Measurements from ENCODE around the gene CHSY1.

CHSY1 gene

GRCh38 chr15:101185770-101186169, 66.1 kb downstream of the CHSY1 start:
- no peak for DNase-seq

GRCh38 chr15:101185336-101185735, 66.5 kb downstream of the CHSY1 start:
- DNase-seq, result no peak

DNA sequence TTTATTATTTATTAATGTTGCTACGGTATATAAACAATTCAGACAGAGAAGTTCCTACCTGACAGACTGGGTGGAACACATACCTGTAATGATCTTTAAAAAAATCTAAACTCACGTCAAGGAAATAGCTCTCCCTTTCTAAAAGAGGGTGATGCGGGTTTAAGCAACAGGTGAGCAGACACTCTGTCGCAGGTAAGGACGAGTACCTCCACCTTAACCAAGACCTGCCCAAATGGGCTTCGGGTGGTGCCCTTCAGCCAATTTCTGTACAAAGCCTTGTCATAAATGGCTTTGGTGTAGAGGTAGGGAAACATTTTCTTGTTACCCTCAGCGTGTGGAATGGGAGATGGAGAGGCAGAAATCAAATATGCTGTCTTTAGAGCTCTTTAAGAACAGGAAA, 67.0 kb downstream of the CHSY1 start:
- no peak for DNase-seq

- DNase-seq, result no peak
Observed at GRCh38 chr15:101183931-101184305, 67.9 kb downstream of the CHSY1 start.

GRCh38 chr15:101183226-101183930, 68.5 kb downstream of the CHSY1 start:
- no peak for DNase-seq

GRCh38 chr15:101182215-101182614, 69.6 kb downstream of the CHSY1 start:
- no peak for DNase-seq

GRCh38 chr15:101181349-101181748, 70.5 kb downstream of the CHSY1 start:
- DNase-seq, result no peak

DNA sequence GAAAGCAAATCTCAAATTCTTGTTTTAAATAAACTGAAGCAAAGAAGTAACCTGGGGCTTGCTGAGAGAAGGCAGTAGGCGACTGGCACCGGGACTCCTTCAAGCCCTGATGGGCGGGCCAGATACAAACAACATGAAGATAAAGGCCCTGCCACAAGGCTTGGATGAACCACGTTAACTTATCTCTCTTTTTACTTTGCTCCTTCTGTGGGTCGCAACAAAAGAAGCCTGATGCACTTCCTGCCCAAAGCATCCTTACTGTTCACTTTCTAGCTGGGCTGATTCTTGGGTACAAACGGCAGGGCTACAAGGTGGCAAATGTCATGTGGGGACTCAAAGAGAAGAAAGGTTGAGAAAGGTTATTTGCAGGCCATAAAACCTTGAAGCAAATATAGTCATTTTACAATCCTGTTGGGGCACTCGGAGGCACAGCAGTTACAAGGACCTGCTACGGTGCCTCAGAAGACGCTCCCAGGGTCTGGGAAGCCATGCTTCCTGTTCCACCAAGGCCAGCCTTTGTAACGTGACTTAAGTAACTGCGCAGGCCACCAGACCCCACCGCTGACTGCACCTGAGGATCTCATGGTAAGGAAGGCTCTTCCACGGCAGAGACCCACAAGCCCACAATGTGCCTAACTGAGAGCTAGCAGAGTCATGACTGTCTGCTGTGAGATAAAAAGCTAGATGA, 71.1 kb downstream of the CHSY1 start:
- DNase-seq, result no peak

DNA sequence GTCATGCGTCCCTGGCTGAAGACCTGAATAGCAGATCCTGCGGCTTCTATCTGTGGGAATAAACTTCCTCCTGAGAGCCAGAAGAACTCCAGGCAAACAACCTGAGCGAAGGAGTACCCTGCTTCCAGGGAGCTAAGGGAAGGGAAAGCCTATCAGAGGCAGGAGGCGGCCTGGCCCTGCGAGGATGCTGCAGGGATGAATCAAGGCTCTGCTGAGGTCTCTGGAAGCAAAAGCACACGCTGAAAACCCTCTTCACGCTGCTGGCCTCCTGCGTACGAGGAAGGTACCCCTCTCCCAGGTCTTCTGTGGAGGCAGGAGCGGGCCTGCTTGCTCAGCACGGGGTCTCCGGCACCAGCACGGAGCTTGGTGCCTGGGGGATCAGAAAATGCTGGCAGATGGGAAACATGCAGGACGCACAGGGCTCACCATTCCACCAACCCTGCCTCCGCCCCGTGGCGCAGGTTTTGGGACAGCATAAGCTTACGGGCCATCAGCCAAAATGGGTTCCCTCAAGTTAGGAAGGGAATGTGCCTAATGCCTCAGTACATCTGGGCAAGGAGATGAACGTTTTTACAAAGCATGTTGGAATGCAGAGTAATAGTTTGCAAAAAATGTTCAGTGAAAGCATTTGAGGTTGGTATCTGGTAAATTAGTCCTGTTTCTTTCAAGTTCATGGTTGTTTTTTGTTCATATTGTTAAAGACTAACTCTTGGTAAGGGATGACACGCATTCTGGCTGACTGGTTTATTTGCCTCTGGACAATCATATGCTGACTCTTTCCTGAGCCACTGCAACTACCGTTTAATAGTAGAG, 72.3 kb downstream of the CHSY1 start:
- no peak for DNase-seq

- DNase-seq, result no peak
Observed at GRCh38 chr15:101178931-101179330, 72.9 kb downstream of the CHSY1 start.

DNA sequence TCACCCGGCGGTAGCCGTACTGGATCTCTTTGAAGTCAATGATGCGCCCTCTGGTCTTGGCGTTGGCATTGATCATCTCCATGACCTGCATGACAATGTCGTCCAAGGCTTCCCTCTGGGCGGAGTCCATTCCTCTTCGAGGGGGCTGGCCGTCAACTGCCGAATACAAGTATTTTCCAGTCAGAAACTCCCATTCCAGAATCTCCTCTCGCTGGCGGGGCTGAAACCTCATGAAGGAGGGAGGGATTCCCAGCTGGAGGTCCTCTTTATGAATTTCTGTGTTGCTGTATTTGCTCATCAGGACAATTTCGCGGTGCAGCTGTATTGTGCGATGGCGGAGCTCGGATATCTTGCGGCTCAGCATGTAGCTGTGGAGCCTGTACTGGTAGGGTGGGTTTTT, 73.4 kb downstream of the CHSY1 start:
- DNase-seq, result no peak

DNA sequence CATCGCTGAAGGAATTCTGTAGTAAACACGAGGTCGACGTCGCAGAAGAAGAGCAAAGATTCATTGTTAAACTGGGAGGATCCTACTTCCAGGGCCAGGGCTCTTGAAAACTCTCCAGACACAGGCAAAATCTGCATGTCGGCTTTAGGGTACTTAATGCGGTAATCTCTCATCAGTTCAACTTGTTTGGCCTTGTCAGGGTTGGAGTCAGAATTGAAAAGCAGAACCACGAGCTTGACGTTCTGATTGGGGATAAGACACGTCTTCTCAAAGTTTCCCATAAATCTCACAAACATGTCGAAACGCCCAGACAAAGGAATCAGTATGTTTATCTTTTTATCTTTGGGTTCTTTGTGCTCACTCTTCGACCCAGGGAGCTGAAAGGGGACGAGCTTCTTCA, 74.0 kb downstream of the CHSY1 start:
- no peak for DNase-seq

DNA sequence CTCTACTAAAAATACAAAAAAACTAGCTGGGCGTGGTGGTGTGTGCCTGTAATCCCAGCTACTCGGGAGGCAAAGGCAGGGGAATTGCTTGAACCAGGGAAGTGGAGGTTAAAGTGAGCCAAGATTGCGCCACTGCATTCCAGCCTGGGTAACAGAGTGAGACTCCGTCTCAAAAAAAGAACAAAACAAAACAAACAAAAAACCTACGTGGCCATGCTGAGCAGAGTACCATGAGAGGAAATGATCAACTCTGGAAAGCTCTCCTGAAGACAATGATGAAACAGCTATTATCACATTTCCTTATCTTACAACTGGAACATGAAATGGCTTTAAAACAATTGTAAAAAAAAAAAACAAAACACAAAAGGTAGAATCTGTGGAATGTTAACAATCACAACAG, 75.2 kb downstream of the CHSY1 start:
- DNase-seq, result no peak

- DNase-seq, result no peak
Observed at GRCh38 chr15:101175401-101175800, 76.4 kb downstream of the CHSY1 start.

DNA sequence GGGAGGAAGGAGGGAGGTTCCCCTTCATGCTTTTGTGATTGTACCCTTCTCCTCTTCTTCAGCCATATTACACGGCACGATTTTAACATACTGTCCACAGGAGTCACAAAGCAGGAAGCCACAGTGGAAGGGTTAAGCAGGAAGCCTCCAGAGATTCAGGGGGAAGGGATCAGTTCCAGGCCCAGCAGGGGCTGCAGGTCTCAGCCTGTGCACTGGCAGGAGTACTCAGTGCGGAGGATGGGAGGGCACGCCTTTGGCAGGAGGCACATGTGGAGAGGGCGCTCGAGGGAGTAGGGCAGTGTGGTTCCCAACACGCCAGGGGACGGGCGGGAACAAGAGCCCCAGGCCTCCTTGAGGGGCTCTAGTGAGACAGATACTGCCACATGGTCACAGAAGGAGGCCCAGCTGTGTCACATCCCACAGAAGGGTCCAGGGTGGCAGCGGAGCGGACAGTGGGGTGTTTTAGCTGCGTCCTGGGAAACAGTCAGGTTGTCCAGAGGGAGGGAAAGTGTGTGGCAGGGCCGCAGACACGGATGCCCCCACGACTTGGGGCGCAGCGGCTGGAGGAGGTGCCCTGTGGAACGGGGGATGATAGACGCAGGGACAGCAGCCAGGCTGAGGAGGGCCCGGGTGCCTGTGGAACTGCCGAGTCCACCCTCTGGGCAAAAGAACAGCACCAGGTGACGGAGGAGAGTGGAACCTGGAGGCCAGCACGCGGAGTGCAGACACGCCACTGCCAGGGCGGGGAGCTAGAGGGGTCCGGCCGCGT, 77.5 kb downstream of the CHSY1 start:
- DNase-seq, result no peak

DNA sequence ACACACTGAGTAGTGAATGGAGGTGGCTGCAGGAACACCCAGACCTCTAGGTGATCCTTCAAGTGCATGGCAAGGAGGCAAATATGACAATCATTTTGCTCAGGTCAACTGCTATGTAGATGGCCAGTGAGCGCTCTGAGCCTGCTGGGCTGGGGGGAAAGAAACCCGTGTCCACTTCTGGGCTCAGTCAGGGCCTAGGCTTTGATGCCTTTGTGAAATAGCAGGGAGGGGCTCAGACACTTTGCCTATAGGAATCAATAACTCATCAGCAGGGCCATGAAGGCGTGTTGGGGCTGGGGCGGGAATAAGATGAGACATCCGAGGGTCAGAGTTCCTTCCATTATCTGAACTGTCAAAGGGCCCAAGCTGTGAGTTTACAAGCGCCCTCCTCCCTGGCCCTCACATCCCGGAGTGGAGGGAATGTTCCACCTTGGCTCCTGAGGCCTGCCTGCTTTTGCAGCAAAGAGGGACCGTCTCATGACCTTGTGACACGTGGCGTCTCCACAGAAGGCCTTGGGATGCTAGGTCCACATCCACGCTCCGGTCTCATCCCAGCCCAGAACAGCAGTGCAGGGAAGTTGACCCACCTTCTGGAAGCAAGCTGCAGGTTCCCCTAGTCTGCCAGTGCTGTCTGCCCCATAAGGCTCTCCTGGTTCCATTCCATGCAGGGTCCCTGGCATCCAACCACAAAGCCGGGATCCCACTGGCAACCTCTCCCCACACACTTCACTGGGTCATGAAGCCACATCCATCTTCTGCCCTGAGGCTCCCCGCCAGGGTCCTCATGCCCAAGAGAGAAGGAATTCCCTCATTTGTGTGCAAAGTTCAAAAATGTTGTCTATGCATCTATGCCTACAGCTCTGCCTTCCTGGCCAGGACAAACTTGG, 78.4 kb downstream of the CHSY1 start:
- DNase-seq, result no peak

- DNase-seq, result no peak
Observed at GRCh38 chr15:101172501-101173071, 79.3 kb downstream of the CHSY1 start.

- no peak for DNase-seq
Observed at GRCh38 chr15:101171954-101172353, 79.9 kb downstream of the CHSY1 start.

DNA sequence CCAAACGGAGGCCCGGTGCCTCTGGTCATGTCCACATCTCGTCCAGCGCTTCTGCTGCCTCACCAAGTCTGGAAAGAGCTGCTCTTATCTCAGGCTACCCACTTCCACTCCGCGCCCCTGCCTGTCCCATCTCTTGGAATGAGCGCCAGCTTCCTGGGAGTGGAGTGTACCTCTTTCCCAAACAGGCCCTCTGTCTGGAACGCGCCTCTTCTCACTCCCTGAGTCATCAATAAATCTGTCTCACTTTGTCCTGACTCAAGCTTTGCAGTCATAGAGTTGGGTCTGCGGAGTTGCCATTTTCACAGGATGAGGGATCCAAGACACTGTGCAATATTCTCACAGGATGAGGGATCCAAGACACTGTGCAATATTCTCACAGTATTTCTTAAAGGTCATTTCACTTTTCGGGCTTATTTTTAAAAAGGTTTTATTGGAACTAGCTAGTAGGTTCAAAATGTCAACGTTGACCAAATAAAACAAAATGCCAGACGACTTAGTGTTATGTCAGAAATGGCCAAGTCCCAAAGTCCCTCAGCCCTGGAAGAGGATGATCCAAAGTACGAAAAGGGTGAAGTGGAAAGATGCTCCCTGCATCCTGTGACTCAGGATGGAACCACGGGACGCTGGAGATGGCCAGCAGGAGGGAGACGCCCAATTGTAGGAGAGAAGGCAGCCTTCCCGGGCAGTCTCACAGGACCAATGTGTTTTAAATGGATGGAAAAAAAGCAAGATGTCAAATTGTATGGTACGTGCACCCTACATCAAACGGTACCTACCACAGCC, 81.1 kb downstream of the CHSY1 start:
- no peak for DNase-seq

- DNase-seq, result no peak
Observed at GRCh38 chr15:101169495-101170071, 82.3 kb downstream of the CHSY1 start.
